GM23338 (cell line): ENCODE results near the gene PDE3A.

Experiments used
- CTCF ChIP-seq, 2 experiments: fragments of 200-600 bp in 1 of 2; sonication (generic) in 1 of 2; conservative IDR thresholded peaks; 2 replicates each; pipeline versions ENCODE4 v1.5.1 to v1.6.1; 2016 to 2017; ENCODE audit warnings: antibody characterized with exemption in 2 of 2, low read depth in 2 of 2, mild to moderate bottlenecking in 2 of 2, moderate library complexity in 1 of 2
- EZH2 ChIP-seq: fragments of 200-600 bp; sonication (generic); IDR thresholded peaks from one replicate; pipeline ENCODE4 v1.8.0; 2017; ENCODE audit warnings: antibody characterized with exemption, mild to moderate bottlenecking, low read depth; ENCODE audit not compliant: unreplicated experiment
- EZH2phosphoT487 ChIP-seq: fragments of 200-600 bp; sonication (generic); IDR thresholded peaks from one replicate; pipeline ENCODE4 v1.8.1; 2018; ENCODE audit warnings: antibody characterized with exemption; ENCODE audit not compliant: unreplicated experiment

- TF ChIP-seq EZH2phosphoT487 = no peak
- no peak for TF ChIP-seq CTCF (conservative IDR thresholded peaks at IDR 0.05; ENCODE audit: low read depth in 2 of 2)
- TF ChIP-seq EZH2 = no peak
Observed at GRCh38 chr12:20681334-20681733, 313.0 kb downstream of the PDE3A start.
